Nephron progenitor cell (in vitro differentiated cells): Measurements from ENCODE around the gene ARMH3.

Experiments used
- DNase-seq: peaks from one replicate; pipeline ENCODE4 v3.0.0; 2021
- H3K27ac Mint-ChIP-seq: 2 replicates; pipeline ENCODE4 v1.8.0; 2021; ENCODE audit warnings: mild to moderate bottlenecking, moderate library complexity, mixed read lengths
- H3K27me3 Mint-ChIP-seq: 2 replicates; pipeline ENCODE4 v1.8.0; 2021; ENCODE audit warnings: mild to moderate bottlenecking, low read depth, mixed read lengths; ENCODE audit not compliant: poor library complexity
- H3K36me3 Mint-ChIP-seq: 2 replicates; pipeline ENCODE4 v1.8.0; 2021; ENCODE audit warnings: low read depth, mixed read lengths
- H3K4me1 Mint-ChIP-seq: 2 replicates; pipeline ENCODE4 v1.8.0; 2021; ENCODE audit warnings: mixed read lengths
- H3K4me3 Mint-ChIP-seq: 2 replicates; pipeline ENCODE4 v1.8.0; 2021; ENCODE audit warnings: mild to moderate bottlenecking, moderate library complexity, mixed read lengths
- H3K9me3 Mint-ChIP-seq: 2 replicates; pipeline ENCODE4 v1.8.0; 2021; ENCODE audit warnings: mild to moderate bottlenecking, moderate library complexity, mixed read lengths
- CTCF ChIP-seq: fragments of 200-600 bp; sonication (generic); IDR thresholded peaks from 2 replicates; pipeline ENCODE4 v1.5.0; 2021; ENCODE audit warnings: antibody characterized with exemption

The ARMH3 gene

DNA sequence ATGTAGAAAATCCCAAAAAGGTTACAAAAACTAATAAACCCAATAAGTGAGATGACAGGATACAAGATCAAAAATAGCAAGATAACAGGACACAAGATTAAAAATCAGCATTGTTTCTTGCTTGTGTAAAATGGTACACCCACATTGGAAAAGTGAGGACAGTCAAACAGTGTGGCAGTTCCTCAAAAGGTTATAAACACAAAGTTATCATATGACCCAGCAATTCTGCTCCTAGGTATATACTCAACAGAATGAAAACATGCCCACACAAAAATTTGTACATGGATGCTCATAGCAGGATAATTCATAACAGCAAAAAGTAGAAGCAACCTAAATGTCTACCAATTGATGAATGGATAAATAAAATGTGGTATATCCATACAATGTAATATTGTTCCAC is 105.8 kb downstream of the ARMH3 start:
- Mint-ChIP-seq H3K36me3 (peaks cover 88% of the 10 kb centered on the region), H3K27me3 (no peaks in the 10 kb centered on the region), H3K27ac (no peak overlapping the region), H3K9me3 (peaks cover 36% of the 10 kb centered on the region), H3K4me1 (no peaks in the 10 kb centered on the region), H3K4me3 (no peak overlapping the region)
- TF ChIP-seq CTCF: no peak
- no peak for DNase-seq

- Mint-ChIP-seq H3K4me3 (no peak overlapping the region), H3K27me3 (peaks cover 3% of the 10 kb centered on the region), H3K27ac (no peak overlapping the region), H3K9me3 (peaks cover 9% of the 10 kb centered on the region), H3K4me1 (peaks cover 22% of the 10 kb centered on the region), H3K36me3 (peaks cover 20% of the 10 kb centered on the region)
- DNase-seq: no peak
- no peak for TF ChIP-seq CTCF
Observed at GRCh38 chr10:101941871-101942270, 114.1 kb downstream of the ARMH3 start.

GRCh38 chr10:101940916-101941315 is 115.1 kb downstream of the ARMH3 start:
- H3K4me1 Mint-ChIP-seq: peaks cover 22% of the 10 kb centered on the region
- no peak overlapping the region for H3K4me3 Mint-ChIP-seq
- no peak for DNase-seq
- H3K9me3 Mint-ChIP-seq: peaks cover 5% of the 10 kb centered on the region
- TF ChIP-seq CTCF: no peak
- H3K27me3 Mint-ChIP-seq: peaks cover 3% of the 10 kb centered on the region
- no peak overlapping the region for H3K27ac Mint-ChIP-seq
- peaks cover 11% of the 10 kb centered on the region for H3K36me3 Mint-ChIP-seq

DNA sequence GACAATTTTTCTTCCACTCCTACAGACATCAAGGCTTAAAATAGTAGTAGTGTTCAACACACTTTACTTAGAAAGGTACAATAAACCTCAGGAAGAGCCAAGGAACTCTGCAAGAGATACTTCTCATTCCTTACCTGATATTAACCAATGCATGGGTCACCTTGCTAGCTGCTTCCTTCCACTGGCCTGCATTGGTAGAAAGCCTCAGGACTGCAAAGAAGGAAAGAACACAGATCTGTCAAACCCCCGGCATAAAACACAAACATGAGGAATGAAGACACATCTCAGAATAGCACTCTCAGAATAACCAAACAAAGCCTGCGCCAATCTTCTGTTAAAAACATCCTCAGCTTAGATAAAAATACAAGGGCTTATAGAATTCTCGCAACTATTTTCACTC is 116.2 kb downstream of the ARMH3 start:
- H3K9me3 Mint-ChIP-seq: peaks cover 5% of the 10 kb centered on the region
- peak overlapping the region; percentile 78 for H3K27ac Mint-ChIP-seq
- H3K4me3 Mint-ChIP-seq: no peak overlapping the region
- DNase-seq: no peak
- peaks cover 3% of the 10 kb centered on the region for H3K27me3 Mint-ChIP-seq
- TF ChIP-seq CTCF: no peak
- H3K4me1 Mint-ChIP-seq: peaks cover 32% of the 10 kb centered on the region
- peaks cover 11% of the 10 kb centered on the region for H3K36me3 Mint-ChIP-seq

- H3K9me3 Mint-ChIP-seq: peaks cover 5% of the 10 kb centered on the region
- H3K27ac Mint-ChIP-seq: no peak overlapping the region
- peaks cover 3% of the 10 kb centered on the region for H3K27me3 Mint-ChIP-seq
- DNase-seq: no peak
- peaks cover 11% of the 10 kb centered on the region for H3K36me3 Mint-ChIP-seq
- H3K4me3 Mint-ChIP-seq: no peak overlapping the region
- TF ChIP-seq CTCF: no peak
- H3K4me1 Mint-ChIP-seq: peaks cover 38% of the 10 kb centered on the region
Observed at GRCh38 chr10:101939008-101939648, 116.8 kb downstream of the ARMH3 start.

- peak overlapping the region; percentile 95 for H3K27ac Mint-ChIP-seq
- DNase-seq: peak; percentile 5
- peaks cover 8% of the 10 kb centered on the region for H3K36me3 Mint-ChIP-seq
- no peak for TF ChIP-seq CTCF
- H3K27me3 Mint-ChIP-seq: peaks cover 3% of the 10 kb centered on the region
- peaks cover 2% of the 10 kb centered on the region for H3K9me3 Mint-ChIP-seq
- no peak overlapping the region for H3K4me3 Mint-ChIP-seq
- H3K4me1 Mint-ChIP-seq: peaks cover 42% of the 10 kb centered on the region
Observed at GRCh38 chr10:101938305-101939007, 117.5 kb downstream of the ARMH3 start.
